Smooth muscle cell (in vitro differentiated cells): ENCODE measurements around the gene CD36. TPM values are rescaled to one million over a fixed set of nuclear protein-coding genes. Genes with fewer than 3 reads are reported as not detected.

Source experiments
- DNase-seq: peaks from one replicate; lab custom pipeline; 2025; ENCODE audit not compliant: unreplicated experiment; lab: John Stamatoyannopoulos, UW
- H2AFZ ChIP-seq: fragments of 200-600 bp; sonication (generic); 2 replicates; pipeline ENCODE4 v1.6.0; 2016; ENCODE audit warnings: antibody characterized with exemption, low read depth, mild to moderate bottlenecking
- H3F3A ChIP-seq: fragments of 200-600 bp; sonication (generic); 2 replicates; pipeline ENCODE4 v1.6.0; 2017; ENCODE audit warnings: antibody characterized with exemption, low read depth
- H3K27ac ChIP-seq: fragments of 200-600 bp; sonication (generic); 2 replicates; pipeline ENCODE4 v1.5.1; 2016; ENCODE audit warnings: low read depth, mild to moderate bottlenecking
- H3K27me3 ChIP-seq: fragments of 200-600 bp; sonication (generic); 2 replicates; pipeline ENCODE4 v1.6.1; 2016; ENCODE audit warnings: low read depth, mild to moderate bottlenecking
- H3K36me3 ChIP-seq: fragments of 200-600 bp; sonication (generic); 2 replicates; pipeline ENCODE4 v1.5.1; 2016; ENCODE audit warnings: low read depth
- H3K4me1 ChIP-seq: fragments of 200-600 bp; sonication (generic); 2 replicates; pipeline ENCODE4 v1.5.1; 2016; ENCODE audit warnings: low read depth
- H3K4me2 ChIP-seq: fragments of 200-600 bp; sonication (generic); 2 replicates; pipeline ENCODE4 v1.6.0; 2016; ENCODE audit warnings: mild to moderate bottlenecking
- H3K4me3 ChIP-seq: fragments of 200-600 bp; sonication (generic); 2 replicates; pipeline ENCODE4 v1.5.1; 2016; ENCODE audit warnings: mild to moderate bottlenecking
- H3K79me2 ChIP-seq: fragments of 200-600 bp; sonication (generic); 2 replicates; pipeline ENCODE4 v1.6.0; 2016; ENCODE audit warnings: low read depth, mild to moderate bottlenecking
- H3K9ac ChIP-seq: fragments of 200-600 bp; sonication (generic); 2 replicates; pipeline ENCODE4 v1.6.0; 2016; ENCODE audit warnings: low read depth
- H3K9me3 ChIP-seq: fragments of 200-600 bp; sonication (generic); replicated peaks from 2 replicates; pipeline ENCODE4 v1.5.1; 2016; ENCODE audit warnings: low read depth
- H4K20me1 ChIP-seq: fragments of 200-600 bp; sonication (generic); 2 replicates; pipeline ENCODE4 v1.6.0; 2016; ENCODE audit warnings: low read depth
- WGBS: methylation state at CpG from one replicate; pipeline ENCODE4 v1.1.7; 2016; ENCODE audit warnings: low lambda C conversion rate; 5-methylcytosine and 5-hydroxymethylcytosine counted together
- polyA plus RNA-seq: library from polyadenylated mRNA; unstranded; fragments of >200 nt; fragmentation: Nextera tagmentation; extraction: Ambion mirVana; gene quantifications from 2 replicates; pipeline ENCODE4 v1.2.1, GENCODE V29; 2016
- total RNA-seq: library from RNA; depleted of rRNA; stranded (reverse); fragments of >200 nt; gene quantifications from 2 replicates; pipeline ENCODE4 v1.2.3, GENCODE V29; 2014
- TF ChIP-seq, protein P1 (sequence below): fragments of 200-600 bp; sonication (generic); IDR thresholded peaks from 2 replicates; pipeline ENCODE4 v1.5.1; 2017; ENCODE audit warnings: borderline replicate concordance, mild to moderate bottlenecking, antibody characterized with exemption; ENCODE audit not compliant: insufficient read depth, poor library complexity, severe bottlenecking

CD36 gene
- total and polyA plus RNA-seq, 2 experiments from 2014 or later, result 0.64 to 2.8 TPM

DNA sequence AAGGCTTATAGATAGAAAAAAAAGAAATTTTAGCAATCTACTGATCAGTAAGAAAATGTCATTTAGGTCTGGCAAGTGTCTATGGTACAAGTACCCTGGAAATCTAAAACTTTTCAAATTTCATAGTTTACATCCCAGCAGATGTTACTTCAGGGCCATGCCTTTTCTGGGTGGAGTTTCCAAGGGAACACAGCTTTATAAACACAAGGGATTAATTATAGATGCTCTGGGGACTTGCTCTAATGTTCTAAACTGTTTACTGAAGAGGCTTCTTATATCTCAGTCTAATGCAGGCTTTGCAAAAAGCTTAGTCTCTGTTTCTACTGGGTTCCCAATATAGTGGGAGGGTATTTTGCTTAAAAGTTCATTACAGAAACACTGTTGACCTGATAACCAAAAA, 3.1 kb downstream of the CD36 start:
- Histone ChIP-seq H4K20me1 (no peaks in the 10 kb centered on the region), H3K79me2 (no peaks in the 10 kb centered on the region), H3K4me1 (peaks cover 4% of the 10 kb centered on the region), H3F3A (peaks cover 4% of the 10 kb centered on the region), H3K4me2 (peak overlapping the region; percentile 56), H3K27ac (peak overlapping the region; percentile 69), H3K27me3 (no peaks in the 10 kb centered on the region), H3K9me3 (peaks cover 4% of the 10 kb centered on the region), H3K9ac (no peak overlapping the region), H3K36me3 (no peaks in the 10 kb centered on the region), H3K4me3 (no peak overlapping the region), H2AFZ (no peak overlapping the region)
- DNase-seq, result no peak
- TF ChIP-seq, protein P1, sequence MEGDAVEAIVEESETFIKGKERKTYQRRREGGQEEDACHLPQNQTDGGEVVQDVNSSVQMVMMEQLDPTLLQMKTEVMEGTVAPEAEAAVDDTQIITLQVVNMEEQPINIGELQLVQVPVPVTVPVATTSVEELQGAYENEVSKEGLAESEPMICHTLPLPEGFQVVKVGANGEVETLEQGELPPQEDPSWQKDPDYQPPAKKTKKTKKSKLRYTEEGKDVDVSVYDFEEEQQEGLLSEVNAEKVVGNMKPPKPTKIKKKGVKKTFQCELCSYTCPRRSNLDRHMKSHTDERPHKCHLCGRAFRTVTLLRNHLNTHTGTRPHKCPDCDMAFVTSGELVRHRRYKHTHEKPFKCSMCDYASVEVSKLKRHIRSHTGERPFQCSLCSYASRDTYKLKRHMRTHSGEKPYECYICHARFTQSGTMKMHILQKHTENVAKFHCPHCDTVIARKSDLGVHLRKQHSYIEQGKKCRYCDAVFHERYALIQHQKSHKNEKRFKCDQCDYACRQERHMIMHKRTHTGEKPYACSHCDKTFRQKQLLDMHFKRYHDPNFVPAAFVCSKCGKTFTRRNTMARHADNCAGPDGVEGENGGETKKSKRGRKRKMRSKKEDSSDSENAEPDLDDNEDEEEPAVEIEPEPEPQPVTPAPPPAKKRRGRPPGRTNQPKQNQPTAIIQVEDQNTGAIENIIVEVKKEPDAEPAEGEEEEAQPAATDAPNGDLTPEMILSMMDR, result no peak

DNA sequence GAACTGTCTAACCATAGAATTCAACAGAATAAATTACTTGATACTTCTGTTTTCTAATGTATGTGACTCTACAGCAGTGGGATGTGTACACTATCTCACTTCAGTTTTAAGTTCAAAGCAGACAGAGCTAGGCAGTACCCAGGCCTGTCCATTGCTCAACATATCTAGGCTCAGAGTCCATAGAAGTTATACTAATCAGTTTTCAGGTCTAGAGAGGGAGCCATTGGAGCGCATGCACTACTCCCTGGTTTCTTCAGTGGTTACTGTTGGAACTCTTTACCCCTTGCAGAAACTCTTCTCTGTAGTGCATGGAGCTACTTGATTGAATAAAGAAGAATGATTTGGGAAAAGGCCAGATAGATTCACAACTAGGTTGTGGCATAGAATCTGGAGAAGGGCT, 4.4 kb downstream of the CD36 start:
- H3K9ac ChIP-seq, result no peak overlapping the region
- no peaks in the 10 kb centered on the region for H4K20me1 ChIP-seq
- TF ChIP-seq, protein P1, result no peak
- no peaks in the 10 kb centered on the region for H3K36me3 ChIP-seq
- peaks cover 4% of the 10 kb centered on the region for H3F3A ChIP-seq
- H3K79me2 ChIP-seq, result no peaks in the 10 kb centered on the region
- no peak overlapping the region for H3K4me3 ChIP-seq
- H3K4me1 ChIP-seq, result peaks cover 4% of the 10 kb centered on the region
- H3K27me3 ChIP-seq, result no peaks in the 10 kb centered on the region
- H2AFZ ChIP-seq, result no peak overlapping the region
- H3K9me3 ChIP-seq, result peaks cover 4% of the 10 kb centered on the region
- H3K4me2 ChIP-seq, result no peak overlapping the region
- 92% methylated on average over 1 of the region's 1 CpG for WGBS
- no peak for DNase-seq
- peak overlapping the region; percentile 69 for H3K27ac ChIP-seq

DNA sequence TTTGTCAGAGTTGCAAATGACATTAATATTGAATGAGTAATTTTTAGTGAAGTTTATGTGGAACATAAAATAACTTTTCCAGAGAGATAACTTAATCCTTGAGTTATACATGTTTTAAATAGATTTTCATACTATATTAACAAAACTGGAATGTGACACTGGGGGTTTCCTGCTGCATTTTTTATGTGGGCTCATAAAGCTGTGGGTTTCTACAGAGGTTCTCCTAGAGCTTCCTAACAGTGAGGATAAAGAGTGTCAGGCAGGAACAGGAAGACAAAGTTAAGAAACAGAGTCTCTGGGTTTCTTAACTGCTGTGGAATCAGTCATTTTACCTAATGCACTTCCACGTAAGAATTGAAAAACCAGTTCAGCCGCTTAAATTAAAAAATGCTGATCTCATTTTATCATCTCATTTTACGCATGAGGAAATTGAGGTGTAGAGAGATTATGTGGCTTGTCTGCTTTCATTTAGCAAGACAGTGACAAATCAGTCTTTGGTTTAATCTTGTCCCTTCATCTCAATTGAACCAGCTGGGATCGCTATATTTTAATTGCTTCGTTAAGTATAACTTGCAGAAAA, 5.0 kb downstream of the CD36 start:
- Histone ChIP-seq H3K79me2 (no peaks in the 10 kb centered on the region), H3K27ac (peak overlapping the region; percentile 69), H3K9ac (no peak overlapping the region), H3K27me3 (no peaks in the 10 kb centered on the region), H3K36me3 (no peaks in the 10 kb centered on the region), H3K4me2 (peak overlapping the region; percentile 11), H4K20me1 (no peaks in the 10 kb centered on the region), H3K4me1 (peaks cover 4% of the 10 kb centered on the region), H3F3A (peaks cover 4% of the 10 kb centered on the region), H3K9me3 (peaks cover 4% of the 10 kb centered on the region), H3K4me3 (no peak overlapping the region), H2AFZ (no peak overlapping the region)
- 63% methylated on average over 5 of the region's 5 CpGs for WGBS
- TF ChIP-seq, protein P1, result no peak
- DNase-seq, result no peak

DNA sequence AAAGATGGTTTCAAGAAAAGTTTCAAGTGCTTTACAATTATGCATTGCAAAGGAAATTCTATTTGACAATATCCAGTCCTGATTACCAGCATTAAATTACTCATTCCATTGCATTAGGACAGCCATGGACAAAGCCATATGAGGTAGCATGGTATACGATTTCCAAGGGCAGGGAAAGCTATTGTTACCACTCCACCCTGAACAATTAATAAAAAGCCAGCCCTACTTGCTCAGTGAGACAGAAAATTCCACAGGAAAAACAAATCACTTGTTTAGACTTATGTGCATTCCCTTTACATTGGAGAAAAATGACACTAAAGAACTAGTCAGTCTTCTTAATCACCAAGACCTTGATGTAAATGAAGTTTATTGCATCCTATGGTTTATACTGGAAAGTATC, 5.6 kb downstream of the CD36 start:
- no peaks in the 10 kb centered on the region for H3K36me3 ChIP-seq
- peak overlapping the region; percentile 69 for H3K27ac ChIP-seq
- 67% methylated on average over 1 of the region's 1 CpG for WGBS
- H3K4me3 ChIP-seq, result no peak overlapping the region
- H3K27me3 ChIP-seq, result no peaks in the 10 kb centered on the region
- H3K4me1 ChIP-seq, result peaks cover 4% of the 10 kb centered on the region
- peaks cover 4% of the 10 kb centered on the region for H3K9me3 ChIP-seq
- peaks cover 4% of the 10 kb centered on the region for H3F3A ChIP-seq
- no peaks in the 10 kb centered on the region for H4K20me1 ChIP-seq
- no peak overlapping the region for H3K9ac ChIP-seq
- H3K79me2 ChIP-seq, result no peaks in the 10 kb centered on the region
- peak overlapping the region; percentile 11 for H3K4me2 ChIP-seq
- TF ChIP-seq, protein P1, result no peak
- H2AFZ ChIP-seq, result no peak overlapping the region
- no peak for DNase-seq
